OCI-LY3 (cell line): Measurements from ENCODE around the gene TXNDC17.

ENCODE experiments used
- H2AFZ ChIP-seq: fragments of 200-600, 300-600 bp; shearing (Covaris generic); 2 replicates; pipeline ENCODE4 v1.6.0; 2014; ENCODE audit warnings: antibody characterized with exemption, low read depth, low read length
- H3K27ac ChIP-seq: fragments of 200-600, 300-600 bp; sonication (generic); 2 replicates; pipeline ENCODE4 v1.5.1; 2014; ENCODE audit warnings: mild to moderate bottlenecking, low read length, moderate library complexity, mixed read lengths
- H3K27me3 ChIP-seq: fragments of 200-600, 300-600 bp; sonication (generic); 2 replicates; pipeline ENCODE4 v1.6.1; 2014; ENCODE audit warnings: low read depth, low read length, mixed read lengths
- H3K36me3 ChIP-seq: fragments of 200-600, 300-600 bp; sonication (generic); replicated peaks from 2 replicates; pipeline ENCODE3; 2014; ENCODE audit warnings: low read depth, low read length, mixed read lengths
- H3K4me1 ChIP-seq: fragments of 300-600, 200-600 bp; sonication (generic); 2 replicates; pipeline ENCODE4 v1.6.1; 2014; ENCODE audit warnings: low read length, mixed read lengths
- H3K4me2 ChIP-seq: fragments of 200-600, 300-600 bp; sonication (generic); 2 replicates; pipeline ENCODE4 v1.6.1; 2014; ENCODE audit warnings: low read length, mixed read lengths
- H3K4me3 ChIP-seq: fragments of 300-600, 200-600 bp; sonication (generic); 2 replicates; pipeline ENCODE4 v1.5.1; 2014; ENCODE audit warnings: antibody characterized with exemption, mild to moderate bottlenecking, low read length, moderate library complexity
- H3K79me2 ChIP-seq: fragments of 300-600, 200-600 bp; shearing (Covaris generic); 2 replicates; pipeline ENCODE4 v1.6.1; 2014; ENCODE audit warnings: mild to moderate bottlenecking, low read length, mixed read lengths
- H3K9ac ChIP-seq: fragments of 300-600, 200-600 bp; shearing (Covaris generic); 2 replicates; pipeline ENCODE4 v1.6.0; 2014; ENCODE audit warnings: mild to moderate bottlenecking, low read length, moderate library complexity
- H3K9me3 ChIP-seq: fragments of 200-600, 300-600 bp; shearing (Covaris generic); 2 replicates; pipeline ENCODE4 v1.6.1; 2014; ENCODE audit warnings: low read length, mixed read lengths; ENCODE audit not compliant: insufficient read depth
- H4K20me1 ChIP-seq: fragments of 200-600, 300-600 bp; sonication (generic); 2 replicates; pipeline ENCODE4 v1.6.1; 2016; ENCODE audit warnings: low read length, mixed read lengths; ENCODE audit not compliant: insufficient read depth
- EZH2phosphoT487 ChIP-seq: fragments of 200-600 bp; shearing (Covaris generic); IDR thresholded peaks from 2 replicates; pipeline ENCODE4 v1.6.1; 2018; ENCODE audit warnings: antibody characterized with exemption, mixed run types, low read depth
- TF ChIP-seq, protein P1 (sequence below): fragments of 200-600, 300-600 bp; sonication (generic); IDR thresholded peaks from 2 replicates; pipeline ENCODE4 v1.5.1; 2014; ENCODE audit warnings: antibody characterized with exemption, low read length, low read depth

The TXNDC17 gene

DNA sequence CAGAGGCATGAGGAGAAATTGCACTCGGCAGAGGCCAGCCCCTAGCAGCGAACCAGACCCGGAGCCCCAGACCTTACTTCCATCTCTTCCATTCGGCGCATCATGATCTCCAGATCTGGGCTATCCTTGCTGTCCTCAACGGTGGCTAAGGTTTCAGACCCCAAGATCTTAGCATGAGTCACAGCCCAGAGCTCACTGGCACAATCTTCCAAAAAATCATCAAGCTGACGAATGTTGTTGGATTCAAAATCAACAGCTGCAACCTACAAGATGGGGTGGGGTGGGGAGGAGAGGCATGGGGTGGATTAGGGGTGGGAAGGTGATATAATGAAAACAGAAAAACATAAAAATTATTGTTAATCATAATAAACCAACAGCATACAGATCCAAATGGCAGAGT is 44.8 kb upstream of the TXNDC17 start:
- H3K79me2 ChIP-seq = no peaks in the 10 kb centered on the region
- H3K27me3 ChIP-seq = no peaks in the 10 kb centered on the region
- H3K4me1 ChIP-seq = peaks cover 9% of the 10 kb centered on the region
- no peak overlapping the region for H3K4me3 ChIP-seq
- H3K27ac ChIP-seq = no peak overlapping the region
- no peak overlapping the region for H3K9ac ChIP-seq
- H3K4me2 ChIP-seq = no peak overlapping the region
- TF ChIP-seq, protein P1, sequence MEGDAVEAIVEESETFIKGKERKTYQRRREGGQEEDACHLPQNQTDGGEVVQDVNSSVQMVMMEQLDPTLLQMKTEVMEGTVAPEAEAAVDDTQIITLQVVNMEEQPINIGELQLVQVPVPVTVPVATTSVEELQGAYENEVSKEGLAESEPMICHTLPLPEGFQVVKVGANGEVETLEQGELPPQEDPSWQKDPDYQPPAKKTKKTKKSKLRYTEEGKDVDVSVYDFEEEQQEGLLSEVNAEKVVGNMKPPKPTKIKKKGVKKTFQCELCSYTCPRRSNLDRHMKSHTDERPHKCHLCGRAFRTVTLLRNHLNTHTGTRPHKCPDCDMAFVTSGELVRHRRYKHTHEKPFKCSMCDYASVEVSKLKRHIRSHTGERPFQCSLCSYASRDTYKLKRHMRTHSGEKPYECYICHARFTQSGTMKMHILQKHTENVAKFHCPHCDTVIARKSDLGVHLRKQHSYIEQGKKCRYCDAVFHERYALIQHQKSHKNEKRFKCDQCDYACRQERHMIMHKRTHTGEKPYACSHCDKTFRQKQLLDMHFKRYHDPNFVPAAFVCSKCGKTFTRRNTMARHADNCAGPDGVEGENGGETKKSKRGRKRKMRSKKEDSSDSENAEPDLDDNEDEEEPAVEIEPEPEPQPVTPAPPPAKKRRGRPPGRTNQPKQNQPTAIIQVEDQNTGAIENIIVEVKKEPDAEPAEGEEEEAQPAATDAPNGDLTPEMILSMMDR = no peak
- TF ChIP-seq EZH2phosphoT487 = no peak
- no peaks in the 10 kb centered on the region for H3K9me3 ChIP-seq
- H2AFZ ChIP-seq = no peak overlapping the region
- peaks cover 2% of the 10 kb centered on the region for H3K36me3 ChIP-seq
- H4K20me1 ChIP-seq = no peaks in the 10 kb centered on the region

DNA sequence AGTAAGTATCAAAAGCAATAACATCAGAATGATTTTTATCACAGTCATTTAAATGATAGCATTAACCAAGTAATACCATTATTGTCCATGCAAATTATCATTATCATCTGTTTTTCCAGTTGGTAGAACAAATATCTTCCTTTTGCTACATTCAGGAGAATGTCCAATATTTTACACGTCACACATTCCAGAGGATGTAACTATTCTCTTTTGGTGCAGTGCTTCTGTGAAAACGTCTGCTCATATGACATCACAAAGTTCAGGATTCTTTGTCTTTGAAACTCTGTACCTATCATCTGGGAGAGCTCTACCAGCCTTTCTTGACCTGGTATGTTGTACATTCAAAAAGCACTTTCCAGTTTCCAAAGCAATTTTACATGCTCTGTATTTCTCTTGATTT is 44.3 kb upstream of the TXNDC17 start:
- Histone ChIP-seq H3K4me2 (no peak overlapping the region), H3K36me3 (peaks cover 2% of the 10 kb centered on the region), H3K79me2 (no peaks in the 10 kb centered on the region), H4K20me1 (no peaks in the 10 kb centered on the region), H3K4me1 (peaks cover 9% of the 10 kb centered on the region), H3K9ac (no peak overlapping the region), H3K27me3 (no peaks in the 10 kb centered on the region), H2AFZ (no peak overlapping the region), H3K27ac (no peak overlapping the region), H3K9me3 (no peaks in the 10 kb centered on the region), H3K4me3 (no peak overlapping the region)
- TF ChIP-seq, protein P1 = no peak
- no peak for TF ChIP-seq EZH2phosphoT487

DNA sequence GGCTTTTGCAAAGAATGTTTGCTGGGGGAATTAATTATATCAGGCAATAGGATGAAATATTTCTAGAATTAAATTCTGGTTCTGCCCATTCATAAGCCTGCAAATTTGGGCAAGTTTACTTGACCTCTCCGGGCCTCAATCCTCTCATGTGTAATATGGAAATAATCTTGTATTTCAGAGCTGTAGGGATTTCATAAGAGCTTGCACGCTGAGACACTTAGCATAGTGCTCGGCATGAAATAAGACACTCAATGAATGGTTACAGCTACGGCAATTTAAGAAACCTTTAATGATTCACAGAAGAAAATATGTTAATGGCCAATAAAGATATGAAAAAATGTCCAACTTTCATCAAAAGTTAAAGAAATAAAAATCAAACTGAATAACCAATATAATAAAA is 43.9 kb upstream of the TXNDC17 start:
- TF ChIP-seq, protein P1 = no peak
- no peak for TF ChIP-seq EZH2phosphoT487
- H3K79me2 ChIP-seq = no peaks in the 10 kb centered on the region
- H3K27ac ChIP-seq = no peak overlapping the region
- H3K4me1 ChIP-seq = peaks cover 9% of the 10 kb centered on the region
- peaks cover 3% of the 10 kb centered on the region for H3K36me3 ChIP-seq
- no peak overlapping the region for H2AFZ ChIP-seq
- no peak overlapping the region for H3K4me2 ChIP-seq
- H3K9ac ChIP-seq = no peak overlapping the region
- H3K27me3 ChIP-seq = no peaks in the 10 kb centered on the region
- no peaks in the 10 kb centered on the region for H3K9me3 ChIP-seq
- no peaks in the 10 kb centered on the region for H4K20me1 ChIP-seq
- no peak overlapping the region for H3K4me3 ChIP-seq

DNA sequence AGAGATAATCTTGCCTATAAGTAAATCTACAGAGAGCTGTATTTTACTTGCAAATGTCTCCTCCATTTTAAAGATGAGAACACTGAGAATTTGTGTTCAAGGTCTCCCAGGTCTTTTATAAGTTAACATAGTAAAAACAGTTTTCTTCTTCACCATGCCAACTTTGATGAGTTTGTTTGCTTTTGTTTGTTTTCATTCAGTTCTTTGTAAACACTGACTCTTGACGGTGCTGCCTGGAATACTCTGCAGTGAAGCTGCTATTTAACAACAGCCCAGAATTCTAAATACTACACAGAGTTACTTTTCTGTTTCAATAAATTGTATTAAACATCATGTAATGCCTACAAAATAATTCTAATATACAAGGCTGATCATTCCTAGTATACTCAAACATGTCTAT is 43.1 kb upstream of the TXNDC17 start:
- no peaks in the 10 kb centered on the region for H3K27me3 ChIP-seq
- H3K27ac ChIP-seq = no peak overlapping the region
- H3K4me1 ChIP-seq = peaks cover 9% of the 10 kb centered on the region
- H3K79me2 ChIP-seq = no peaks in the 10 kb centered on the region
- no peaks in the 10 kb centered on the region for H3K9me3 ChIP-seq
- TF ChIP-seq, protein P1 = no peak
- TF ChIP-seq EZH2phosphoT487 = no peak
- peaks cover 9% of the 10 kb centered on the region for H3K36me3 ChIP-seq
- no peaks in the 10 kb centered on the region for H4K20me1 ChIP-seq
- no peak overlapping the region for H3K4me2 ChIP-seq
- H2AFZ ChIP-seq = no peak overlapping the region
- H3K4me3 ChIP-seq = no peak overlapping the region
- H3K9ac ChIP-seq = no peak overlapping the region
